HepG2 (cell line): ENCODE results near the gene OPRM1. TPM values are rescaled to one million over a fixed set of nuclear protein-coding genes. Genes with fewer than 3 reads are reported as not detected.

Experiments used
- ATAC-seq: fragments of 200-7000 bp; cut with Tn5 transposase; 3 replicates; pipeline ENCODE4 v1.9.1; 2020; ENCODE audit warnings: mild to moderate bottlenecking, moderate library complexity
- BruUV-seq: library from RNA; stranded (reverse); fragments of 400-500 nt; replicated peaks from 2 replicates; lab custom pipeline; 2021; lab: Mats Ljungman, UMichigan
- CTCF ChIA-PET: fragments of 300-600 bp; formaldehyde crosslinking; extraction: SDS; loops from one replicate; lab custom pipeline; 2021; ENCODE audit warnings: low total read pairs, inconsistent platforms, low intra/inter-chr PET ratio; lab: Yijun Ruan, JAX
- POLR2A ChIA-PET: fragments of 350-600 bp; sonication (Branson Sonifier 250); formaldehyde crosslinking; loops from one replicate; lab custom pipeline; 2020; ENCODE audit warnings: antibody characterized with exemption, inconsistent platforms; lab: Yijun Ruan, JAX
- DNase-seq: peaks from one replicate; pipeline ENCODE4 v3.0.0-alpha.2; 2015; ENCODE audit warnings: low spot score
- FAIRE-seq: peaks from 3 replicates; lab custom pipeline; 2011; peaks lifted over from hg19 to GRCh38; lab: Jason Lieb, UNC
- H2AFZ ChIP-seq: one replicate; pipeline ENCODE4 v1.6.1; 2011; ENCODE audit warnings: low read length, inconsistent platforms
- H3K27ac ChIP-seq: fragments of 300-600 bp; 3 replicates; pipeline ENCODE4 v1.8.0; 2011; ENCODE audit warnings: mixed run types, mild to moderate bottlenecking, mixed read lengths, low read length, inconsistent platforms; ENCODE audit not compliant: insufficient read depth; ENCODE audit errors: extremely low read length
- H3K27me3 ChIP-seq, 2 experiments: fragments of 200-600 bp in 1 of 2; 2 replicates in 1 of 2; 3 replicates in 1 of 2; pipeline versions ENCODE4 v1.6.0 to v1.8.0; 2011; ENCODE audit warnings: low read length in 2 of 2, mild to moderate bottlenecking in 2 of 2, moderate library complexity in 2 of 2, inconsistent platforms in 1 of 2; ENCODE audit not compliant: insufficient read depth in 2 of 2, control insufficient read depth in 1 of 2
- H3K36me3 ChIP-seq, 2 experiments: fragments of 200-600 bp in 1 of 2; replicated peaks in 1 of 2; 2 replicates in 1 of 2; 3 replicates in 1 of 2; pipeline versions ENCODE4 v1.5.1 to v1.8.0; 2011; ENCODE audit warnings: low read length in 2 of 2, inconsistent platforms in 1 of 2; ENCODE audit not compliant: insufficient read depth in 2 of 2, control insufficient read depth in 1 of 2
- H3K4me1 ChIP-seq: 2 replicates; pipeline ENCODE4 v1.5.1; 2012; ENCODE audit warnings: low read length, inconsistent platforms; ENCODE audit not compliant: insufficient read depth
- H3K4me2 ChIP-seq: 2 replicates; pipeline ENCODE4 v1.6.0; 2011; ENCODE audit warnings: low read depth, low read length, inconsistent platforms
- H3K4me3 ChIP-seq, 3 experiments: fragments of 200-600 bp in 1 of 3; sonication (generic), shearing (Covaris generic) in 1 of 3; replicated peaks in 1 of 3; 2 replicates each; pipeline ENCODE4 v1.5.1; 2011 to 2016; ENCODE audit warnings: low read length in 3 of 3, inconsistent platforms in 2 of 3, low read depth in 2 of 3, mild to moderate bottlenecking in 2 of 3, control low read depth in 1 of 3, mixed read lengths in 1 of 3; ENCODE audit not compliant: insufficient read depth in 1 of 3
- H3K79me2 ChIP-seq: one replicate; pipeline ENCODE4 v1.6.1; 2011; ENCODE audit warnings: low read length, inconsistent platforms; ENCODE audit not compliant: insufficient read depth
- H3K9ac ChIP-seq: 2 replicates; pipeline ENCODE4 v1.6.0; 2011; ENCODE audit warnings: mild to moderate bottlenecking, low read depth, low read length, inconsistent platforms; ENCODE audit not compliant: insufficient read depth
- H3K9me3 ChIP-seq: 2 replicates; pipeline ENCODE4 v1.5.1; 2012; ENCODE audit warnings: mild to moderate bottlenecking, low read length
- H4K20me1 ChIP-seq: 2 replicates; pipeline ENCODE4 v1.6.0; 2011; ENCODE audit warnings: inconsistent platforms, mild to moderate bottlenecking, low read length, moderate library complexity; ENCODE audit not compliant: insufficient read depth
- ETS1 ChIP-seq: sonication (generic); formaldehyde crosslinking; IDR thresholded peaks from 2 replicates; pipeline ENCODE4 v1.4.0; 2020; ENCODE audit warnings: missing genetic modification reagents
- MEIS2 ChIP-seq: sonication (generic); formaldehyde crosslinking; IDR thresholded peaks from 2 replicates; pipeline ENCODE4 v1.9.0; 2021; ENCODE audit warnings: mild to moderate bottlenecking, missing genetic modification reagents
- PAXIP1 ChIP-seq: sonication (generic); formaldehyde crosslinking; conservative IDR thresholded peaks from 2 replicates; pipeline ENCODE4 v1.4.0; 2020; ENCODE audit warnings: mild to moderate bottlenecking, missing genetic modification reagents, moderate library complexity
- POGK ChIP-seq: sonication (generic); formaldehyde crosslinking; conservative IDR thresholded peaks from 2 replicates; pipeline ENCODE4 v1.8.0; 2022; ENCODE audit warnings: mild to moderate bottlenecking, moderate library complexity, missing genetic modification reagents
- PRPF4 ChIP-seq: fragments of 200-400 bp; formaldehyde crosslinking; IDR thresholded peaks from 2 replicates; pipeline ENCODE4 v1.6.1; 2016; ENCODE audit warnings: low read length, low read depth; ENCODE audit not compliant: poor library complexity, severe bottlenecking
- RBAK ChIP-seq: sonication (generic); formaldehyde crosslinking; IDR thresholded peaks from 2 replicates; pipeline ENCODE4 v1.5.1; 2020; ENCODE audit warnings: mild to moderate bottlenecking, missing genetic modification reagents
- YEATS2 ChIP-seq: sonication (generic); formaldehyde crosslinking; IDR thresholded peaks from 2 replicates; pipeline ENCODE4 v1.4.0; 2020; ENCODE audit warnings: missing genetic modification reagents, borderline replicate concordance
- ZNF263 ChIP-seq: sonication (generic); formaldehyde crosslinking; IDR thresholded peaks from 2 replicates; pipeline ENCODE4 v1.4.0; 2020; ENCODE audit warnings: missing genetic modification reagents
- ZNF550 ChIP-seq: sonication (generic); formaldehyde crosslinking; IDR thresholded peaks from 2 replicates; pipeline ENCODE4 v1.4.0; 2020; ENCODE audit warnings: mild to moderate bottlenecking, missing genetic modification reagents, borderline replicate concordance
- ZNF563 ChIP-seq: sonication (generic); formaldehyde crosslinking; IDR thresholded peaks from 2 replicates; pipeline ENCODE4 v1.8.0; 2022; ENCODE audit warnings: mild to moderate bottlenecking, moderate library complexity, missing genetic modification reagents
- ZNF747 ChIP-seq: sonication (generic); formaldehyde crosslinking; IDR thresholded peaks from 2 replicates; pipeline ENCODE4 v1.8.1; 2023; ENCODE audit warnings: missing genetic modification reagents, mild to moderate bottlenecking, borderline replicate concordance
- ZSCAN31 ChIP-seq: sonication (generic); formaldehyde crosslinking; IDR thresholded peaks from 2 replicates; pipeline ENCODE4 v1.5.0; 2020; ENCODE audit warnings: low read depth, mild to moderate bottlenecking, missing genetic modification reagents
- WGBS: methylation state at CpG from one replicate; pipeline ENCODE4 v1.1.6; 2017; ENCODE audit warnings: low lambda C conversion rate; 5-methylcytosine and 5-hydroxymethylcytosine counted together
- in situ Hi-C: cut with HindIII; loops from 2 replicates; pipeline ENCODE4 v1.10.0; 2017; ENCODE audit warnings: low pct_unique_long_range_greater_than_20kb; ENCODE audit not compliant: extremely low pct_ligation_motif_present
- intact Hi-C: fragments of 100-400 bp; cut with micrococcal nuclease; formaldehyde crosslinking; loops from one replicate; pipeline ENCODE4 v1.10.0; 2022; ENCODE audit not compliant: unreplicated experiment
- polyA plus RNA-seq, 8 experiments: library from polyadenylated mRNA; depleted of rRNA in 3 of 8; stranded (reverse) in 7 of 8; unstranded in 1 of 8; fragments of >200 nt; fragmentation: Illumina TruSeq in 4 of 8; extraction: Trizol in 4 of 8; gene quantifications; 2 replicates each; pipeline versions ENCODE4 v1.2.1 to v1.2.3, GENCODE V29; 2011 to 2016; ENCODE audit warnings: low read depth in 4 of 8, missing spikeins in 1 of 8, mixed read lengths in 1 of 8; ENCODE audit not compliant: insufficient read depth in 1 of 8
- total RNA-seq, 5 experiments: library from RNA; depleted of rRNA; stranded (reverse); fragments of >200 nt; fragmentation: Illumina TruSeq; extraction: Trizol; gene quantifications; 2 replicates each; pipeline ENCODE4 v1.2.3, GENCODE V29; 2016; ENCODE audit warnings: low read depth in 1 of 5
- TF ChIP-seq, protein P1 (sequence below): sonication (generic); formaldehyde crosslinking; IDR thresholded peaks from 2 replicates; pipeline ENCODE4; 2020; ENCODE audit warnings: missing genetic modification reagents, mild to moderate bottlenecking, borderline replicate concordance
- TF ChIP-seq, protein P2 (sequence below): sonication (generic); formaldehyde crosslinking; IDR thresholded peaks from 2 replicates; pipeline ENCODE4 v1.4.0; 2020; ENCODE audit warnings: missing genetic modification reagents

OPRM1 gene
- total and polyA plus RNA-seq, 2 of the 13 experiments (the other 11 are each of a cell fraction or from before 2014, with no cell fraction given): not detected

DNA sequence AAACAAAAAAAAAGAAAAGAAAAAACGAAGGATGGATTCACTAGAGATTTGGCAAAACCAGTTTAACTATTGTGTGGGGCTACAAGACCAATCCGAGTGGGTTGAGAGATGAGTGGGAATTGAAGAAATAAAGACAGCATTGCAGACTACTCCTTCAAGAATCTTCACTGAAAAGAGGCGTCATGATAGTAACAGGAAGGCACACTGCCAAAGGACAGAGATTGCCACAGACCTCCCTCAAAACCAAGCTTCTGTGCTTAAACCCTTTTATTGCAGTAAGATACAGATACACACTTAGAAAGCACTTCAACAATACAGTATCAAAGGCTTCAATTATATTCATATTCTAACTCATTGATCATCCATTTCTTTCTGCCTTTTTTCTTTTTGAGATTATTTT, 213.6 kb downstream of the OPRM1 start:
- Histone ChIP-seq H3K9me3 (0 out of 2 replicates have a peak, but pooled peaks cover 7% of the 10 kb centered on the region), H3K9ac (no peak overlapping the region), H3K27ac (no peak overlapping the region), H3K36me3 (no peaks in the 10 kb centered on the region), H3K79me2 (no peaks in the 10 kb centered on the region), H3K27me3 (peaks cover 0 to 3% of the 10 kb centered on the region in 2 experiments; a peak in 1 of 5 replicates), H3K4me1 (no peaks in the 10 kb centered on the region), H3K4me2 (no peak overlapping the region), H2AFZ (no peak overlapping the region), H3K4me3 (no peak overlapping the region), H4K20me1 (no peaks in the 10 kb centered on the region)
- ChIA-PET POLR2A (no interaction called here), CTCF (no interaction called here)
- DNase-seq (no peak), FAIRE-seq (no peak), ATAC-seq (no peak)
- under 1% methylated on average over 3 of the region's 3 CpGs for WGBS
- intact Hi-C loops: no loop called here
- in situ Hi-C loops: no loop called here
- no TSS peak for BruUV-seq
- no peak for TF ChIP-seq POGK (CRISPR knock-in tag)
- TF ChIP-seq ZSCAN31 (CRISPR knock-in tag): no peak
- no peak for TF ChIP-seq YEATS2 (CRISPR knock-in tag)
- TF ChIP-seq ETS1 (CRISPR knock-in tag): no peak
- TF ChIP-seq ZNF263 (CRISPR knock-in tag): no peak
- TF ChIP-seq, protein P1, sequence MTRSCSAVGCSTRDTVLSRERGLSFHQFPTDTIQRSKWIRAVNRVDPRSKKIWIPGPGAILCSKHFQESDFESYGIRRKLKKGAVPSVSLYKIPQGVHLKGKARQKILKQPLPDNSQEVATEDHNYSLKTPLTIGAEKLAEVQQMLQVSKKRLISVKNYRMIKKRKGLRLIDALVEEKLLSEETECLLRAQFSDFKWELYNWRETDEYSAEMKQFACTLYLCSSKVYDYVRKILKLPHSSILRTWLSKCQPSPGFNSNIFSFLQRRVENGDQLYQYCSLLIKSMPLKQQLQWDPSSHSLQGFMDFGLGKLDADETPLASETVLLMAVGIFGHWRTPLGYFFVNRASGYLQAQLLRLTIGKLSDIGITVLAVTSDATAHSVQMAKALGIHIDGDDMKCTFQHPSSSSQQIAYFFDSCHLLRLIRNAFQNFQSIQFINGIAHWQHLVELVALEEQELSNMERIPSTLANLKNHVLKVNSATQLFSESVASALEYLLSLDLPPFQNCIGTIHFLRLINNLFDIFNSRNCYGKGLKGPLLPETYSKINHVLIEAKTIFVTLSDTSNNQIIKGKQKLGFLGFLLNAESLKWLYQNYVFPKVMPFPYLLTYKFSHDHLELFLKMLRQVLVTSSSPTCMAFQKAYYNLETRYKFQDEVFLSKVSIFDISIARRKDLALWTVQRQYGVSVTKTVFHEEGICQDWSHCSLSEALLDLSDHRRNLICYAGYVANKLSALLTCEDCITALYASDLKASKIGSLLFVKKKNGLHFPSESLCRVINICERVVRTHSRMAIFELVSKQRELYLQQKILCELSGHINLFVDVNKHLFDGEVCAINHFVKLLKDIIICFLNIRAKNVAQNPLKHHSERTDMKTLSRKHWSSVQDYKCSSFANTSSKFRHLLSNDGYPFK (CRISPR knock-in tag): no peak
- no peak for TF ChIP-seq PAXIP1 (CRISPR knock-in tag)
- TF ChIP-seq ZNF563 (CRISPR knock-in tag): no peak
- TF ChIP-seq PRPF4: no peak
- TF ChIP-seq MEIS2 (CRISPR knock-in tag): no peak
- TF ChIP-seq ZNF550 (CRISPR knock-in tag): no peak
- no peak for TF ChIP-seq RBAK
- TF ChIP-seq, protein P2, sequence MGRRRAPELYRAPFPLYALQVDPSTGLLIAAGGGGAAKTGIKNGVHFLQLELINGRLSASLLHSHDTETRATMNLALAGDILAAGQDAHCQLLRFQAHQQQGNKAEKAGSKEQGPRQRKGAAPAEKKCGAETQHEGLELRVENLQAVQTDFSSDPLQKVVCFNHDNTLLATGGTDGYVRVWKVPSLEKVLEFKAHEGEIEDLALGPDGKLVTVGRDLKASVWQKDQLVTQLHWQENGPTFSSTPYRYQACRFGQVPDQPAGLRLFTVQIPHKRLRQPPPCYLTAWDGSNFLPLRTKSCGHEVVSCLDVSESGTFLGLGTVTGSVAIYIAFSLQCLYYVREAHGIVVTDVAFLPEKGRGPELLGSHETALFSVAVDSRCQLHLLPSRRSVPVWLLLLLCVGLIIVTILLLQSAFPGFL (CRISPR knock-in tag): no peak
- no peak for TF ChIP-seq ZNF747
